WTC11 (cell line): ENCODE results near the gene AHSA1. TPM values are rescaled to one million over a fixed set of nuclear protein-coding genes. Genes with fewer than 3 reads are reported as not detected.

ENCODE experiments used
- ATAC-seq: fragments of 200-7000 bp; cut with Tn5 transposase; 2 replicates; pipeline ENCODE4 v1.10.0; 2021; ENCODE audit warnings: mild to moderate bottlenecking, moderate library complexity
- CTCF ChIA-PET: fragments of 300-600 bp; sonication (Branson Sonifier 250); formaldehyde crosslinking; loops from one replicate; lab custom pipeline; 2021; ENCODE audit warnings: antibody characterized with exemption; lab: Charles Lee
- POLR2A ChIA-PET: fragments of 350-600 bp; sonication (Branson Sonifier 250); formaldehyde crosslinking; loops from one replicate; lab custom pipeline; 2021; ENCODE audit warnings: antibody characterized with exemption; lab: Charles Lee
- DNase-seq: peaks from one replicate; pipeline ENCODE4 v3.0.0; 2021; ENCODE audit warnings: low spot score
- H3K27ac Mint-ChIP-seq: 2 replicates; pipeline ENCODE4 v1.8.0; 2021; ENCODE audit warnings: mixed read lengths
- H3K27me3 Mint-ChIP-seq: 2 replicates; pipeline ENCODE4 v1.8.0; 2021; ENCODE audit warnings: low read depth, mild to moderate bottlenecking, moderate library complexity, mixed read lengths
- H3K36me3 Mint-ChIP-seq: 2 replicates; pipeline ENCODE4 v1.8.0; 2021; ENCODE audit warnings: mixed read lengths
- H3K4me1 Mint-ChIP-seq: 2 replicates; pipeline ENCODE4 v1.8.0; 2022; ENCODE audit warnings: mixed read lengths
- H3K4me3 Mint-ChIP-seq: 2 replicates; pipeline ENCODE4 v1.8.0; 2021; ENCODE audit warnings: mild to moderate bottlenecking, moderate library complexity, mixed read lengths
- H3K9me3 Mint-ChIP-seq: 2 replicates; pipeline ENCODE4 v1.8.0; 2021; ENCODE audit warnings: mixed read lengths
- ARID4B ChIP-seq: sonication (generic); formaldehyde crosslinking; IDR thresholded peaks from 2 replicates; pipeline ENCODE4 v1.8.0; 2023; ENCODE audit warnings: missing genetic modification reagents, mild to moderate bottlenecking, borderline replicate concordance
- ATF1 ChIP-seq: sonication (generic); formaldehyde crosslinking; IDR thresholded peaks from 2 replicates; pipeline ENCODE4 v1.8.1; 2023; ENCODE audit warnings: mild to moderate bottlenecking, moderate library complexity, missing genetic modification reagents
- ATF6 ChIP-seq: sonication (generic); formaldehyde crosslinking; IDR thresholded peaks from 2 replicates; pipeline ENCODE4 v1.8.1; 2023; ENCODE audit warnings: mild to moderate bottlenecking, missing genetic modification reagents
- CDX4 ChIP-seq: fragments of 250-450 bp; sonication (Bioruptor Pico); IDR thresholded peaks from 2 replicates; pipeline ENCODE4 v1.9.0; 2021; ENCODE audit warnings: moderate library complexity, mild to moderate bottlenecking, inconsistent platforms, borderline replicate concordance
- CREB1 ChIP-seq: sonication (generic); formaldehyde crosslinking; IDR thresholded peaks from 2 replicates; pipeline ENCODE4 v1.8.0; 2023; ENCODE audit warnings: mild to moderate bottlenecking, missing genetic modification reagents
- E2F4 ChIP-seq: sonication (generic); formaldehyde crosslinking; IDR thresholded peaks from 2 replicates; pipeline ENCODE4 v1.8.1; 2022; ENCODE audit warnings: low read depth, mild to moderate bottlenecking, moderate library complexity, missing genetic modification reagents, borderline replicate concordance
- ESRRA ChIP-seq: sonication (generic); formaldehyde crosslinking; IDR thresholded peaks from 2 replicates; pipeline ENCODE4 v1.8.1; 2022; ENCODE audit warnings: mild to moderate bottlenecking, missing genetic modification reagents, borderline replicate concordance
- ETV6 ChIP-seq: sonication (generic); formaldehyde crosslinking; IDR thresholded peaks from 2 replicates; pipeline ENCODE4 v1.8.1; 2022; ENCODE audit warnings: mild to moderate bottlenecking, missing genetic modification reagents
- FOXJ3 ChIP-seq: sonication (generic); formaldehyde crosslinking; IDR thresholded peaks from 2 replicates; pipeline ENCODE4 v1.9.0; 2021; ENCODE audit warnings: missing genetic modification reagents, mild to moderate bottlenecking, borderline replicate concordance
- NR2C2 ChIP-seq: sonication (generic); formaldehyde crosslinking; IDR thresholded peaks from 2 replicates; pipeline ENCODE4 v1.8.0; 2022; ENCODE audit warnings: mild to moderate bottlenecking, missing genetic modification reagents
- USF1 ChIP-seq: sonication (generic); formaldehyde crosslinking; IDR thresholded peaks from 2 replicates; pipeline ENCODE4 v1.8.0; 2022; ENCODE audit warnings: mild to moderate bottlenecking, missing genetic modification reagents
- USF2 ChIP-seq: sonication (generic); formaldehyde crosslinking; IDR thresholded peaks from 2 replicates; pipeline ENCODE4 v1.8.1; 2023; ENCODE audit warnings: mild to moderate bottlenecking, missing genetic modification reagents, moderate library complexity
- ZNF425 ChIP-seq: fragments of 250-450 bp; sonication (Bioruptor Pico); conservative IDR thresholded peaks from 2 replicates; pipeline ENCODE4 v1.9.0; 2021; ENCODE audit warnings: mild to moderate bottlenecking
- total RNA-seq: library from RNA; stranded (reverse); gene quantifications from 3 replicates; pipeline ENCODE4 v1.2.3, GENCODE V29; 2021

Gene AHSA1
- total RNA-seq, 1 experiment from 2014 or later = 186 TPM

GRCh38 chr14:77442196-77442595, 15.7 kb upstream of the AHSA1 start (continued):
- TF ChIP-seq ATF6 (CRISPR knock-in tag) = no peak
- no peak for TF ChIP-seq ARID4B (CRISPR knock-in tag)
- no peak for TF ChIP-seq FOXJ3
- TF ChIP-seq USF2 (CRISPR knock-in tag) = no peak
- no peak for TF ChIP-seq CDX4 (CRISPR knock-in tag)
- no peak for TF ChIP-seq CREB1 (CRISPR knock-in tag)
- TF ChIP-seq ESRRA (CRISPR knock-in tag) = no peak

- TF ChIP-seq USF1 (CRISPR knock-in tag) = no peak
- TF ChIP-seq ETV6 (CRISPR knock-in tag) = no peak
- no peak for TF ChIP-seq ZNF425 (CRISPR knock-in tag)
- no peak for TF ChIP-seq ATF1 (CRISPR knock-in tag)
- TF ChIP-seq E2F4 (CRISPR knock-in tag) = no peak
- TF ChIP-seq ATF6 (CRISPR knock-in tag) = no peak
- TF ChIP-seq NR2C2 = no peak
- Mint-ChIP-seq H3K27ac (peak overlapping the region; percentile 97; the same call in 1 of the 2 replicates), H3K4me3 (peak overlapping the region; percentile 100), H3K36me3 (peaks cover 21% of the 10 kb centered on the region), H3K27me3 (no peaks in the 10 kb centered on the region), H3K4me1 (peaks cover 24% of the 10 kb centered on the region), H3K9me3 (no peaks in the 10 kb centered on the region)
- DNase-seq (no peak), ATAC-seq (no peak)
- ChIA-PET CTCF (interaction anchor here (1.8 kb wide), 1 partner anchor 135 kb away, joined by 6 read pairs; the partner anchor contains the start of genes GSTZ1 and POMT2), POLR2A (no interaction called here)
These were observed 1.8 kb upstream of the AHSA1 start for GRCh38 chr14:77455966-77456640.
